WTC11 (cell line): Measurements from ENCODE around the gene TBC1D22A. TPM values are rescaled to one million over a fixed set of nuclear protein-coding genes. Genes with fewer than 3 reads are reported as not detected.

Experiments
- ATAC-seq: fragments of 200-7000 bp; cut with Tn5 transposase; 2 replicates; pipeline ENCODE4 v1.10.0; 2021; ENCODE audit warnings: mild to moderate bottlenecking, moderate library complexity
- CTCF ChIA-PET: fragments of 300-600 bp; sonication (Branson Sonifier 250); formaldehyde crosslinking; loops from one replicate; lab custom pipeline; 2021; ENCODE audit warnings: antibody characterized with exemption; lab: Charles Lee
- POLR2A ChIA-PET: fragments of 350-600 bp; sonication (Branson Sonifier 250); formaldehyde crosslinking; loops from one replicate; lab custom pipeline; 2021; ENCODE audit warnings: antibody characterized with exemption; lab: Charles Lee
- DNase-seq: peaks from one replicate; pipeline ENCODE4 v3.0.0; 2021; ENCODE audit warnings: low spot score
- H3K27ac Mint-ChIP-seq: 2 replicates; pipeline ENCODE4 v1.8.0; 2021; ENCODE audit warnings: mixed read lengths
- H3K27me3 Mint-ChIP-seq: 2 replicates; pipeline ENCODE4 v1.8.0; 2021; ENCODE audit warnings: low read depth, mild to moderate bottlenecking, moderate library complexity, mixed read lengths
- H3K36me3 Mint-ChIP-seq: 2 replicates; pipeline ENCODE4 v1.8.0; 2021; ENCODE audit warnings: mixed read lengths
- H3K4me1 Mint-ChIP-seq: 2 replicates; pipeline ENCODE4 v1.8.0; 2022; ENCODE audit warnings: mixed read lengths
- H3K4me3 Mint-ChIP-seq: 2 replicates; pipeline ENCODE4 v1.8.0; 2021; ENCODE audit warnings: mild to moderate bottlenecking, moderate library complexity, mixed read lengths
- H3K9me3 Mint-ChIP-seq: 2 replicates; pipeline ENCODE4 v1.8.0; 2021; ENCODE audit warnings: mixed read lengths
- ATF2 ChIP-seq: sonication (generic); formaldehyde crosslinking; IDR thresholded peaks from 2 replicates; pipeline ENCODE4 v1.8.1; 2022; ENCODE audit warnings: low read depth, missing genetic modification reagents, borderline replicate concordance
- ATF3 ChIP-seq: sonication (generic); formaldehyde crosslinking; conservative IDR thresholded peaks from 2 replicates; pipeline ENCODE4 v1.8.1; 2022; ENCODE audit warnings: mild to moderate bottlenecking, missing genetic modification reagents
- E2F5 ChIP-seq: sonication (generic); formaldehyde crosslinking; IDR thresholded peaks from 2 replicates; pipeline ENCODE4 v1.8.1; 2022; ENCODE audit warnings: mild to moderate bottlenecking, moderate library complexity, missing genetic modification reagents
- ELF4 ChIP-seq: sonication (generic); formaldehyde crosslinking; IDR thresholded peaks from 2 replicates; pipeline ENCODE4 v1.8.1; 2022; ENCODE audit warnings: low read depth, mild to moderate bottlenecking, moderate library complexity, missing genetic modification reagents
- GABPB1 ChIP-seq: sonication (generic); formaldehyde crosslinking; IDR thresholded peaks from 2 replicates; pipeline ENCODE4 v1.8.1; 2023; ENCODE audit warnings: mild to moderate bottlenecking, missing genetic modification reagents
- GTF2I ChIP-seq: fragments of 250-450 bp; sonication (Bioruptor Pico); conservative IDR thresholded peaks from 2 replicates; pipeline ENCODE4 v1.4.0; 2021; ENCODE audit warnings: mild to moderate bottlenecking
- MXD4 ChIP-seq: fragments of 250-450 bp; sonication (Bioruptor Pico); IDR thresholded peaks from 2 replicates; pipeline ENCODE4 v1.8.0; 2021; ENCODE audit warnings: mild to moderate bottlenecking, moderate library complexity, borderline replicate concordance
- MYBL2 ChIP-seq: sonication (generic); formaldehyde crosslinking; IDR thresholded peaks from 2 replicates; pipeline ENCODE4 v1.8.1; 2023; ENCODE audit warnings: mild to moderate bottlenecking, moderate library complexity, missing genetic modification reagents
- NFYB ChIP-seq: sonication (generic); formaldehyde crosslinking; conservative IDR thresholded peaks from 2 replicates; pipeline ENCODE4 v1.8.0; 2022; ENCODE audit warnings: low read depth, missing genetic modification reagents
- RELA ChIP-seq: sonication (generic); formaldehyde crosslinking; IDR thresholded peaks from 2 replicates; pipeline ENCODE4 v1.8.1; 2022; ENCODE audit warnings: missing genetic modification reagents, mild to moderate bottlenecking, borderline replicate concordance
- SMAD3 ChIP-seq: sonication (generic); formaldehyde crosslinking; IDR thresholded peaks from 2 replicates; pipeline ENCODE4 v1.8.0; 2022; ENCODE audit warnings: missing genetic modification reagents, mild to moderate bottlenecking, borderline replicate concordance
- USF2 ChIP-seq: sonication (generic); formaldehyde crosslinking; IDR thresholded peaks from 2 replicates; pipeline ENCODE4 v1.8.1; 2023; ENCODE audit warnings: mild to moderate bottlenecking, missing genetic modification reagents, moderate library complexity
- ZNF138 ChIP-seq: sonication (generic); formaldehyde crosslinking; conservative IDR thresholded peaks from 2 replicates; pipeline ENCODE4 v1.8.1; 2022; ENCODE audit warnings: mild to moderate bottlenecking, moderate library complexity, missing genetic modification reagents
- ZNF263 ChIP-seq: sonication (generic); formaldehyde crosslinking; IDR thresholded peaks from 2 replicates; pipeline ENCODE4 v1.8.1; 2022; ENCODE audit warnings: low read depth, mild to moderate bottlenecking, moderate library complexity, missing genetic modification reagents
- ZNF416 ChIP-seq: fragments of 250-450 bp; sonication (Bioruptor Pico); IDR thresholded peaks from 2 replicates; pipeline ENCODE4 v1.9.0; 2021; ENCODE audit warnings: mild to moderate bottlenecking, inconsistent platforms
- ZNF423 ChIP-seq: fragments of 250-450 bp; sonication (Bioruptor Pico); IDR thresholded peaks from 2 replicates; pipeline ENCODE4 v2.1.2; 2022; ENCODE audit warnings: mild to moderate bottlenecking, moderate library complexity
- ZNF671 ChIP-seq: fragments of 250-450 bp; sonication (Bioruptor Pico); IDR thresholded peaks from 2 replicates; pipeline ENCODE4 v1.8.0; 2021; ENCODE audit warnings: mild to moderate bottlenecking
- total RNA-seq: library from RNA; stranded (reverse); gene quantifications from 3 replicates; pipeline ENCODE4 v1.2.3, GENCODE V29; 2021

Gene TBC1D22A
- total RNA-seq, 1 experiment from 2014 or later = 18.1 TPM

- CTCF ChIA-PET = no interaction called here
- H3K27ac Mint-ChIP-seq = no peak overlapping the region; the same call in 1 of the 2 replicates
- H3K9me3 Mint-ChIP-seq = peaks cover 40% of the 10 kb centered on the region
- no peak overlapping the region for H3K4me3 Mint-ChIP-seq
- no peak for ATAC-seq
- no peaks in the 10 kb centered on the region for H3K27me3 Mint-ChIP-seq
- peaks cover 14% of the 10 kb centered on the region for H3K36me3 Mint-ChIP-seq
- peaks cover 4% of the 10 kb centered on the region; the same call in 1 of the 2 replicates for H3K4me1 Mint-ChIP-seq
- POLR2A ChIA-PET = no interaction called here
- TF ChIP-seq NFYB (no peak), SMAD3 (CRISPR knock-in tag) (no peak), ZNF138 (CRISPR knock-in tag) (no peak), MXD4 (CRISPR knock-in tag) (no peak), GABPB1 (CRISPR knock-in tag) (no peak), ELF4 (no peak), GTF2I (CRISPR knock-in tag) (no peak), ZNF423 (no peak), ATF3 (no peak), ZNF263 (CRISPR knock-in tag) (no peak), ZNF671 (CRISPR knock-in tag) (no peak), E2F5 (CRISPR knock-in tag) (no peak), USF2 (CRISPR knock-in tag) (no peak), MYBL2 (no peak), RELA (CRISPR knock-in tag) (no peak), ATF2 (CRISPR knock-in tag) (no peak), ZNF416 (CRISPR knock-in tag) (no peak)
- DNase-seq = no peak
These were observed 459.6 kb downstream of the TBC1D22A start for GRCh38 chr22:47221840-47222615.

Other genes starting within 250 kb of the TBC1D22A start
- 16.8 to 20.8 TPM (median 19.9 TPM) in 3 replicates for gene CELSR1, start 225.0 kb upstream of the TBC1D22A start, total RNA-seq
- gene GRAMD4, start 142.3 kb upstream of the TBC1D22A start, total RNA-seq = 32.8 to 41.0 TPM (median 33.1 TPM) in 3 replicates
- gene CERK, start 24.4 kb upstream of the TBC1D22A start, total RNA-seq = 45.6 to 50.2 TPM (median 49.7 TPM) in 3 replicates